GM12878 (cell line): ENCODE results near the gene RASIP1. TPM values are rescaled to one million over a fixed set of nuclear protein-coding genes. Genes with fewer than 3 reads are reported as not detected.

ENCODE experiments used
- polyA plus RNA-seq, 11 experiments: library from polyadenylated mRNA; depleted of rRNA in 4 of 11; unstranded in 6 of 11; stranded (reverse) in 5 of 11; fragments of >200 nt; fragmentation: Nextera tagmentation in 4 of 11; fragmentation: Illumina TruSeq in 1 of 11; extraction: Ambion mirVana in 4 of 11; extraction: Trizol in 1 of 11; gene quantifications; 1 replicate in 1 of 11; 2 replicates in 10 of 11; pipeline versions ENCODE4 v1.2.1 to v1.2.3, GENCODE V29; 2011 to 2016; ENCODE audit warnings: inconsistent platforms in 2 of 11, missing spikeins in 2 of 11, low read depth in 1 of 11
- total RNA-seq, 4 experiments: library from RNA; depleted of rRNA in 3 of 4; stranded (reverse); fragments of >200 nt in 3 of 4; fragmentation: Illumina TruSeq in 1 of 4; extraction: Trizol in 1 of 4; gene quantifications; 2 replicates each; pipeline versions ENCODE4 v1.2.1 to v1.2.3, GENCODE V29; 2013 to 2021

RASIP1 gene
- total and polyA plus RNA-seq, 10 of the 15 experiments (the other 5 are each of a cell fraction or from before 2014, with no cell fraction given), result 0.08 TPM; not detected in 9

Other genes starting within 250 kb of the RASIP1 start
Only the 7 nearest of the 23 such genes appear.
- gene NTN5, start 67.6 kb downstream of the RASIP1 start, total RNA-seq (2014; rRNA removed), result not detected in 2 replicates
- gene NTN5, start 67.6 kb downstream of the RASIP1 start, total RNA-seq (2014; rRNA removed; fragmentation: Illumina TruSeq; extraction: Trizol), result not detected in 2 replicates
- not detected in 2 replicates for gene NTN5, start 67.6 kb downstream of the RASIP1 start, total RNA-seq (2021)
- 0.07 TPM in 1 of 2 replicates, not detected in the other for gene NTN5, start 67.6 kb downstream of the RASIP1 start, polyA plus RNA-seq (2011; rRNA removed)
- not detected in 2 replicates for gene NTN5, start 67.6 kb downstream of the RASIP1 start, polyA plus RNA-seq (2014; fragmentation: Illumina TruSeq; extraction: Trizol)
- not detected for gene NTN5, start 67.6 kb downstream of the RASIP1 start, polyA plus RNA-seq (2014; fragmentation: Nextera tagmentation; extraction: Ambion mirVana)
- gene NTN5, start 67.6 kb downstream of the RASIP1 start, polyA plus RNA-seq (2014; rRNA removed), result 0.22 and 0.23 TPM in 2 replicates
- gene NTN5, start 67.6 kb downstream of the RASIP1 start, polyA plus RNA-seq (2016; fragmentation: Nextera tagmentation; extraction: Ambion mirVana), result not detected
- gene FUT2, start 44.6 kb downstream of the RASIP1 start, total RNA-seq (2014; rRNA removed), result not detected in 2 replicates
- gene FUT2, start 44.6 kb downstream of the RASIP1 start, total RNA-seq (2014; rRNA removed; fragmentation: Illumina TruSeq; extraction: Trizol), result not detected in 2 replicates
- not detected in 2 replicates for gene FUT2, start 44.6 kb downstream of the RASIP1 start, total RNA-seq (2021)
- gene FUT2, start 44.6 kb downstream of the RASIP1 start, polyA plus RNA-seq (2011; rRNA removed), result not detected in 2 replicates
- not detected in 2 replicates for gene FUT2, start 44.6 kb downstream of the RASIP1 start, polyA plus RNA-seq (2014; fragmentation: Illumina TruSeq; extraction: Trizol)
- under 1 TPM in 1 of 2 experiments, not detected in 1; 0.02 TPM for gene FUT2, start 44.6 kb downstream of the RASIP1 start, polyA plus RNA-seq (2014; fragmentation: Nextera tagmentation; extraction: Ambion mirVana)
- not detected in 2 replicates for gene FUT2, start 44.6 kb downstream of the RASIP1 start, polyA plus RNA-seq (2014; rRNA removed)
- gene FUT2, start 44.6 kb downstream of the RASIP1 start, polyA plus RNA-seq (2016; fragmentation: Nextera tagmentation; extraction: Ambion mirVana), result under 1 TPM; 0.07 to 0.13 TPM
- 0.11 and 0.73 TPM in 2 replicates for gene MAMSTR, start 20.9 kb downstream of the RASIP1 start, total RNA-seq (2014; rRNA removed)
- 0.13 and 0.18 TPM in 2 replicates for gene MAMSTR, start 20.9 kb downstream of the RASIP1 start, total RNA-seq (2014; rRNA removed; fragmentation: Illumina TruSeq; extraction: Trizol)
- gene MAMSTR, start 20.9 kb downstream of the RASIP1 start, total RNA-seq (2021), result 0.32 and 0.33 TPM in 2 replicates
- gene MAMSTR, start 20.9 kb downstream of the RASIP1 start, polyA plus RNA-seq (2011; rRNA removed), result 0.13 and 0.24 TPM in 2 replicates
- gene MAMSTR, start 20.9 kb downstream of the RASIP1 start, polyA plus RNA-seq (2014; fragmentation: Illumina TruSeq; extraction: Trizol), result 0.22 TPM in 1 of 2 replicates, not detected in the other
- under 1 TPM in 1 of 2 experiments, not detected in 1; 0.04 TPM for gene MAMSTR, start 20.9 kb downstream of the RASIP1 start, polyA plus RNA-seq (2014; fragmentation: Nextera tagmentation; extraction: Ambion mirVana)
- gene MAMSTR, start 20.9 kb downstream of the RASIP1 start, polyA plus RNA-seq (2014; rRNA removed), result 0.31 and 0.49 TPM in 2 replicates
- under 1 TPM; 0.48 to 0.57 TPM for gene MAMSTR, start 20.9 kb downstream of the RASIP1 start, polyA plus RNA-seq (2016; fragmentation: Nextera tagmentation; extraction: Ambion mirVana)
- not detected in 2 replicates for gene IZUMO1, start 6.3 kb upstream of the RASIP1 start, total RNA-seq (2014; rRNA removed)
- gene IZUMO1, start 6.3 kb upstream of the RASIP1 start, total RNA-seq (2014; rRNA removed; fragmentation: Illumina TruSeq; extraction: Trizol), result not detected in 2 replicates
- gene IZUMO1, start 6.3 kb upstream of the RASIP1 start, total RNA-seq (2021), result not detected in 2 replicates
- not detected in 2 replicates for gene IZUMO1, start 6.3 kb upstream of the RASIP1 start, polyA plus RNA-seq (2011; rRNA removed)
- not detected in 2 replicates for gene IZUMO1, start 6.3 kb upstream of the RASIP1 start, polyA plus RNA-seq (2014; fragmentation: Illumina TruSeq; extraction: Trizol)
- gene IZUMO1, start 6.3 kb upstream of the RASIP1 start, polyA plus RNA-seq (2014; fragmentation: Nextera tagmentation; extraction: Ambion mirVana), result not detected
- gene IZUMO1, start 6.3 kb upstream of the RASIP1 start, polyA plus RNA-seq (2014; rRNA removed), result not detected in 2 replicates
- not detected for gene IZUMO1, start 6.3 kb upstream of the RASIP1 start, polyA plus RNA-seq (2016; fragmentation: Nextera tagmentation; extraction: Ambion mirVana)
- not detected in 2 replicates for gene FUT1, start 12.0 kb upstream of the RASIP1 start, total RNA-seq (2014; rRNA removed)
- gene FUT1, start 12.0 kb upstream of the RASIP1 start, total RNA-seq (2014; rRNA removed; fragmentation: Illumina TruSeq; extraction: Trizol), result not detected in 2 replicates
- gene FUT1, start 12.0 kb upstream of the RASIP1 start, total RNA-seq (2021), result not detected in 2 replicates
- 0.01 TPM in 1 of 2 replicates, not detected in the other for gene FUT1, start 12.0 kb upstream of the RASIP1 start, polyA plus RNA-seq (2011; rRNA removed)
- not detected in 2 replicates for gene FUT1, start 12.0 kb upstream of the RASIP1 start, polyA plus RNA-seq (2014; fragmentation: Illumina TruSeq; extraction: Trizol)
- gene FUT1, start 12.0 kb upstream of the RASIP1 start, polyA plus RNA-seq (2014; fragmentation: Nextera tagmentation; extraction: Ambion mirVana), result not detected
- gene FUT1, start 12.0 kb upstream of the RASIP1 start, polyA plus RNA-seq (2014; rRNA removed), result not detected in 2 replicates
- gene FUT1, start 12.0 kb upstream of the RASIP1 start, polyA plus RNA-seq (2016; fragmentation: Nextera tagmentation; extraction: Ambion mirVana), result not detected
- not detected in 2 replicates for gene FGF21, start 14.9 kb upstream of the RASIP1 start, total RNA-seq (2014; rRNA removed)
- not detected in 2 replicates for gene FGF21, start 14.9 kb upstream of the RASIP1 start, total RNA-seq (2014; rRNA removed; fragmentation: Illumina TruSeq; extraction: Trizol)
- gene FGF21, start 14.9 kb upstream of the RASIP1 start, total RNA-seq (2021), result not detected in 2 replicates
- gene FGF21, start 14.9 kb upstream of the RASIP1 start, polyA plus RNA-seq (2011; rRNA removed), result not detected in 2 replicates
- not detected in 2 replicates for gene FGF21, start 14.9 kb upstream of the RASIP1 start, polyA plus RNA-seq (2014; fragmentation: Illumina TruSeq; extraction: Trizol)
- not detected for gene FGF21, start 14.9 kb upstream of the RASIP1 start, polyA plus RNA-seq (2014; fragmentation: Nextera tagmentation; extraction: Ambion mirVana)
- gene FGF21, start 14.9 kb upstream of the RASIP1 start, polyA plus RNA-seq (2014; rRNA removed), result not detected in 2 replicates
- gene FGF21, start 14.9 kb upstream of the RASIP1 start, polyA plus RNA-seq (2016; fragmentation: Nextera tagmentation; extraction: Ambion mirVana), result not detected
- 60.0 and 65.3 TPM in 2 replicates for gene BCAT2, start 70.4 kb upstream of the RASIP1 start, total RNA-seq (2014; rRNA removed)
- gene BCAT2, start 70.4 kb upstream of the RASIP1 start, total RNA-seq (2014; rRNA removed; fragmentation: Illumina TruSeq; extraction: Trizol), result 29.4 and 30.7 TPM in 2 replicates
- gene BCAT2, start 70.4 kb upstream of the RASIP1 start, total RNA-seq (2021), result 72.2 and 75.4 TPM in 2 replicates
- gene BCAT2, start 70.4 kb upstream of the RASIP1 start, polyA plus RNA-seq (2011; rRNA removed), result 16.3 and 37.0 TPM in 2 replicates
- 15.5 and 47.0 TPM in 2 replicates for gene BCAT2, start 70.4 kb upstream of the RASIP1 start, polyA plus RNA-seq (2014; fragmentation: Illumina TruSeq; extraction: Trizol)
- gene BCAT2, start 70.4 kb upstream of the RASIP1 start, polyA plus RNA-seq (2014; fragmentation: Nextera tagmentation; extraction: Ambion mirVana), result 10 to 100 TPM in 1 of 2 experiments, 1 to 10 TPM in 1; 4.2 to 11.0 TPM
- gene BCAT2, start 70.4 kb upstream of the RASIP1 start, polyA plus RNA-seq (2014; rRNA removed), result 85.7 and 86.9 TPM in 2 replicates
- 10 to 100 TPM; 98.2 to 98.5 TPM for gene BCAT2, start 70.4 kb upstream of the RASIP1 start, polyA plus RNA-seq (2016; fragmentation: Nextera tagmentation; extraction: Ambion mirVana)